ENCODE measurements around the gene THAP4. TPM values are rescaled to one million over a fixed set of nuclear protein-coding genes. Genes with fewer than 3 reads are reported as not detected.
"Not testable (repeated sequence)": the region's sequence is repeated elsewhere in the genome, so short reads cannot be mapped to it uniquely, and the experiment has no call there.

The THAP4 gene
- total RNA-seq, 1 donor from 2014 or later = 39.1 TPM

- DNase-seq (ENCODE audit: low read depth in 2 of 2) = no peak
Observed at GRCh38 chr2:241586564-241587264, 50.2 kb downstream of the THAP4 start.

- DNase-seq (ENCODE audit: low read depth in 2 of 2) = peak in 1 of 2 donors; percentile 59
Observed at GRCh38 chr2:241584436-241584835, 52.5 kb downstream of the THAP4 start.

GRCh38 chr2:241582806-241583205 lies 54.2 kb downstream of the THAP4 start:
- no peak for DNase-seq (ENCODE audit: low read depth in 2 of 2)

- no peak for DNase-seq (ENCODE audit: low read depth in 2 of 2)
Observed at GRCh38 chr2:241582328-241582727, 54.6 kb downstream of the THAP4 start.

DNA sequence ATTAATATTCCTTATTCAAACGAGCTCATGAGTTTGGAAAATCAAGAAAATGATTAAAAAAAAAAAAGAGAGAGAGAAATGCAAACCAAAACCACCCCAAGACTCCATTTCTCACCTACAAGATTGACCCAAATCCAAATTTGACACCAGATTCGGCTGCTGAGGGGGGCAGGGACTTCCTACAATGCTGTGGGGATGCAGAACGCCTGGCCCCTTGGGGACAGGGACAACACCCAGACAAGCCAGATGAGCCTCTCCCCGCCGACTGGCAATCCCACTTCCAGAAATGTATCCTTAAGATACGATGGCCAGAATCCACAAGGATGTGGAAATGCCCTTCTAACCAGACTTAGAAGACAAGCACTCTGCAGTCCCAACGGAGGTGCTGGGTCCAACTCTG lies 57.7 kb downstream of the THAP4 start:
- no peak for DNase-seq (ENCODE audit: low read depth in 2 of 2)

DNA sequence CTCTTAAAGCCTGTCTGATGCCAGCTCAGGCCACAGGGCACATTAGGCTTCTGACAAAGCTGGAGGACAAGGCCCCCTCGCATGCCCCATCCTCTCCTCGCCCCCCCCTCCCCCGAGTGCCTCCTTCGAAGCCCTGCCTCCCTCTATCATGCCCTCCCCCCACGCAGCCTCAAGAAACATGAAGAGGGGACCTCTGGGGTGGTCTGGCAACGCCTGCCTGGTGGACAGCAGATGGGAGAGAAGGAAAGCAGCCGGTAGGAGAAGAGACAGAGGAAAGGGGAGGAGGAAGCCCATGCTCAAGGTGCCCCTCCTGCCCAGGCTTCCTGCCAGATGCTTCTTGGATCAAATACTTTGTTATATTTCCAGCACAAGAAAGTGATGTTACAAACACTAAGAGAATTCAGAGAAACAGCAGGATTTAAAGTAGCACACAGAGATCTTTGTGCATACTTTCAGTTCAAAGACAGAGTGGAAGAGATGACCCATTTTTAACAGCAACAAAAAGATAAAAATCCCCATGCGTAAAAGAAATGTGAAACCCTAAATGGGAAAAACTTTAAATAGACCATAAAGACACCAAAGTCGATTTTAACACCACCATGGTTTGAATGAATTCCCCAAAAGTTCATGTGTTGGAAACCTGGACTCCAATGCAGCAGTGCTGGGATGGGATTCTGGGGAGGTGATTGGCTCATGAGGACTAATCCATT lies 59.4 kb downstream of the THAP4 start:
- peak in 1 of 2 donors; percentile 26 for DNase-seq (ENCODE audit: low read depth in 2 of 2)

GRCh38 chr2:241576293-241576654 lies 60.7 kb downstream of the THAP4 start:
- no peak for DNase-seq (ENCODE audit: low read depth in 2 of 2)

GRCh38 chr2:241575624-241576292 lies 61.2 kb downstream of the THAP4 start:
- DNase-seq (ENCODE audit: low read depth in 2 of 2) = no peak

DNA sequence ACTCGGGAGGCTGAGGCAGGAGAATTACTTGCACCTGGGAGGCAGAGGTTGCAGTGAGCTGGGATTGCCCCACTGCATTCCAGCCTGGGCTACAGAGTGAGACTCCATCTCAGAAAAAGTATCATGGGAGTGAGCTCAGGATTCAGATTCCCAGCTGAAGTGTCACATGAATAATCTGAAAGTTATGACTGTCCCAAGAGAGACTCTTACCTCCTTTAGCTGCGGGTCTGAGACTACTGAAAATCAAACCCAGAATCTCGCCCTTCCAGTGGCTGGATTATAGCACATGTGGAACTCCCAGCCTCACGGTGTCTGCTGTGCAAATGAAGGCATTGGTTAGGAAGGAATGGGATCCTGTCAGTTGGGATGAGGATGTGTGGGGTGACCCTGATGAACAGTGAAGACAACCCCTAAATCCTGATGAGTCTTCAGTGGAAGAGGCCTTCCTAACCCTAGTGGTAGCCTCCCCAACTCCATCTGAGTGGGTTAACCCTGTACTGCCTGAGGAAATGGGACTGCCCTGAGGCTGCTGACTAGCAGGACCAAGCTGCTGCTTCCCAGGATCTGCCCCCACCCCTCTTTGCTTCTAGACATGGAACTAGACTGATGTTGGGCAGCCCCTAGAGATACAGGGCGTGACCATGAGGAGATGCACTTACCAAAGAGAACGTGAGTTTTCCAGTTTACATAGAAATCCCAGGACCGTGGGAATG lies 61.9 kb downstream of the THAP4 start:
- no peak for DNase-seq (ENCODE audit: low read depth in 2 of 2)

DNA sequence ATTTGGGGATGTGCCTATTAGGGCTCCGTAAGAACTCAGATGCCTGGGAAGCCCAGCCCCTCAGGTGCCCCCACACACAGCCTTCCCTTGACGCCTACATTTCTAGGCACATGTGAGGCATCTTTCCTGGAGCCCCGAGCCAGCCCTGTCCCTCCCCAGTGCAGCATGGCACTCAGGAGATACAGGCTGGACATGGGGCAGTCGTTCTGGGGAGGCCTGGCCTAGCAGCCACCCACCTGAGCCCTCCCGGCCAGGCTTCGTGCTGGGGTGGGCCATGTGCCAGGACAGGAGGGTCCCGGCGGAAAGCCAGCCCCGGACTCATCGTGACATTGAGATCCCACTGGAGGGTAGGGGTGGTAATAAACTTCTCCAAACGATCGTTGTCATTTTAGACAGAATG lies 63.2 kb downstream of the THAP4 start:
- no peak for DNase-seq (ENCODE audit: low read depth in 2 of 2)

DNA sequence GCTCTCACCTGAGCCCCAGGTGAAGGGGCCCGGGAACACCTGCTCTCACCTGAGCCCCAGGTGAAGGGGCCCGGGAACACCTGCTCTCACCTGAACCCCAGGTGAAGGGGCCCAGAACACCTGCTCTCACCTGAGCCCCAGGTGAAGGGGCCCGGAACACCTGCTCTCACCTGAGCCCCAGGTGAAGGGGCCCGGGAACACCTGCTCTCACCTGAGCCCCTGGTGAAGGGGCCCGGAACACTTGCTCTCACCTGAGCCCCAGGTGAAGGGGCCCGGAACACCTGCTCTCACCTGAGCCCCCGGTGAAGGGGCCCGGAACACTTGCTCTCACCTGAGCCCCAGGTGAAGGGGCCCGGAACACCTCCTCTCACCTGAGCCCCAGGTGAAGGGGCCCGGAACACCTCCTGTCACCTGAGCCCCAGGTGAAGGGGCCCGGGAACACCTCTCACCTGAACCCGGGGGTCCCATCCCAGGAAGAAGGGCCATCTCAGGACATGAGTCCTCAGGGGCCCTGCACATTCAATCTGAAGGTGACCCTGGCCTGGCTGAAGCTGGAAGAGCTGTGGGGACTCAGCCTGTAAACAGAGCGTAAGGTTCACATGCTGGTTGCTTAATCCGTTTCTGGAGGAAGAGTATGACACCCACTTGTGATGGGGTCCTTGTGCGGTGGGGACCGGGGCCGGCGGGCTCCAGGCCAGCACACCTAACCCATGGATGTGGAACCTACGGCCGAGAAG lies 63.9 kb downstream of the THAP4 start:
- not testable (repeated sequence) for DNase-seq (ENCODE audit: low read depth in 2 of 2)

GRCh38 chr2:241571821-241572620 lies 64.9 kb downstream of the THAP4 start:
- DNase-seq (ENCODE audit: low read depth in 2 of 2) = no peak

DNA sequence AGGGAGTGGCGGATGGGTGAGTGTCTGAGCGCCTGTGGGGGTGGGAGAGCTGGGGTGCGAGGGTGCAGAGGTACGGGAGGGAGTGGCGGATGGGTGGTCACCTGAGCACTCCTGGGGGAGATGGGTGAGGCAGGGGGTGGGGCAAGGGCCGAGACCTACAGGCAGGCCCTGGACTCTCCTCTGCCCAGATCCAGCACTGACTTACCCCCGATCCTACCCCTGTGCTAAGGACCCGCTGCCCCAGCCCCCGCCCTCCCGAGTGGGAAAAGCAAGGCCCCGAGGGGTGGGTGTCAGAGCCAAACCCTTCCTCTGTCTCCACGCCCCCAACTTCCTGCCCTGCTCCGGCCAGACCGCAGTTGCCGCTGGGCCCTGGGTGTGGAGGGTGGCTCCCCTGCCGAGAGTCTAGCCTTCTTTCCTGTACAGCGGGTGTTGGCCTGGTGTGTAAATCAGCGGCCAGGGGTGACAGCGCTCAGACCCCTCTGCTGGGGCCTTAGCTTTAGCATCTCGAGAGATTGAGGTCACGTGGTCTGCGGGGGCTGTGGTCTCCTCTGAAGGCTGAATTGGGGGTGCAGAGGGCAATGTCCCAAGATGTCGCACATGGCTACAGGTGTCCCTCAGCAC lies 65.9 kb downstream of the THAP4 start:
- peak in 1 of 2 donors; percentile 31 for DNase-seq (ENCODE audit: low read depth in 2 of 2)

- no peak for DNase-seq (ENCODE audit: low read depth in 2 of 2)
Observed at GRCh38 chr2:241569831-241570281, 67.1 kb downstream of the THAP4 start.

DNA sequence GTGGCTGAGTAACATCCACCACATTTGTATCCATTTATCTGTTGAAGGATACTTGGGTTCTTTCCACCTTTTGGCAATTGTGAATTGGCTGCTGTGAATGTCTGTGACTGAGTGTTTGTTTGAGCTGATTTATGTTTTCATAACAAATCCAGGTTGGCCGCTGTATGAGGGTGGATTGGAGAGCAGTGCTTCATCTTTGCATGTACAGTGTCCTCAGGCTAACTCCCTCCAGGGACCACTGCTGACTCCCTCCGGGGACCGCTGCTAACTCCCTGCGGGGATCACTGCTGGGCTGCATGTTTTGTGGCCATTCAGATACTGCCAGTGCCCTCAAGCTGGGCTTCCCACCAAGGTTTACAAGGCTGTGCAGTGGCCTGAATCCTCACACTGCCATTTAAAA lies 68.2 kb downstream of the THAP4 start:
- DNase-seq (ENCODE audit: low read depth in 2 of 2) = no peak

DNA sequence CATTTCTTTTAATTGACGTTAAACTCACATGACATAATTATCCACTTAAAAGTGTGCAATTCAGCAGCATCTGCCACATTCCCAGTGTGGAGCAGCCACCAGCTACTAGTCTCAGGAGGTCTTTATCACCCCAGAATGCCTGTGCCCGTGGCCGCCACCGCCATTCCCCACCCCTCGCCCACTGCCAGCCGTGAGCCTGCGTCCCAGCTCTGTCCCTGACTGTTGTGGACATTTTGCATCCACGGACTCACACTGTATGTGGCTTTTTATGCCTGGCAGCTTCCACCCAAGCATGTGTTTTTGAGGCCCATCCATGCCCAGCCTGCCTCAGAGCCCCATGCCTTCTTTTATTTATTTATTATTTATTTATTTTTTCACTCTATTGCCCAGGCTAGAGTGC lies 69.2 kb downstream of the THAP4 start:
- DNase-seq (ENCODE audit: low read depth in 2 of 2) = no peak

DNA sequence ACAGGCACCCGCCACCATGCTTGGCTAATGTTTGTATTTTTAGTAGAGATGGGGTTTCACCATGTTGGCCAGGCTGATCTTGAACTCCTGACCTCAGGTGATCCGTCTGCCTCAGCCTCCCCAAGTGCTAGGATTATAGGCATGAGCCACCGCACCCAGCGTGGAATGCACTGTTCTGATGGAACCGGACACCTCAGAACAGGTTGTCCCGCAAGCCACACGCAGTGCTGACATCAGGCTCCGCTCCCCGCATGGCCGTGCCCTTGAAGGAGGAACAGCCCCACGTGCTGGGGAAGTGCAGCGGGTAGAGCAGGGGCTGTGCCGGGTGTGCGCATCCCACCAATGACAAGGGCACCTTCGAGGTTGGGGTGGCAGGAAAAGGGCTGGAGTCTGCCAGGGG lies 69.7 kb downstream of the THAP4 start:
- not testable (repeated sequence) for DNase-seq (ENCODE audit: low read depth in 2 of 2)

DNA sequence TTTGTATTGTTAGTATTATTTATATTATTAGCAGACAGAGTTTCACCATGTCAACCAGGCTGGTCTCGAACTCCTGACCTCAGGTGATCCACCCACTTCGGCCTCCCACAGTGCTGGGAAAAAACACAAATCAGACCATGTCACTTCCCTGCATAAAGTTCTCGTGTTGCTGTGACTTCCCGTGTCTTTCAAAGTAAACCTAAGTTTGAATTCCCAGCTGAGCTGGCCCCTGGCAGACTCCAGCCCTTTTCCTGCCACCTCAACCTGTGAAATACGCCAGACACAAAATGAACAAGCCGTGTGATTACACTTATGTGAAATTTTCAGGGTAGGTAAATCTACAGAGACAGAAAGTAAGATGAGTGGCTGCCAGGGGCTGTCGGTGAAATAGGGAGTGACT lies 70.5 kb downstream of the THAP4 start:
- DNase-seq (ENCODE audit: low read depth in 2 of 2) = peak in 1 of 2 donors; percentile 66

- not testable (repeated sequence) for DNase-seq (ENCODE audit: low read depth in 2 of 2)
Observed at GRCh38 chr2:241566021-241566420, 70.9 kb downstream of the THAP4 start.

GRCh38 chr2:241565411-241565810 lies 71.5 kb downstream of the THAP4 start:
- no peak for DNase-seq (ENCODE audit: low read depth in 2 of 2)

Data from lung microvascular endothelial cell (primary cell).